Epithelial cell of esophagus (primary cell): ENCODE measurements around the gene FLVCR1.
"Not testable (repeated sequence)": the region's sequence is repeated elsewhere in the genome, so short reads cannot be mapped to it uniquely, and the experiment has no call there.

Experiments
- DNase-seq: peaks from one replicate; pipeline ENCODE4 v3.0.0; 2010; ENCODE audit warnings: low read depth
- H3K4me3 ChIP-seq: 2 replicates; pipeline ENCODE4 v1.5.1; 2011; ENCODE audit warnings: mild to moderate bottlenecking, low read length, control low read depth
- TF ChIP-seq, protein P1 (sequence below): IDR thresholded peaks from 2 replicates; pipeline ENCODE4 v1.5.1; 2011; ENCODE audit warnings: low read depth, mild to moderate bottlenecking, low read length, control low read depth, inconsistent platforms; ENCODE audit not compliant: insufficient read depth; ENCODE audit errors: missing control alignments

Gene FLVCR1

GRCh38 chr1:212908971-212909370, 50.9 kb downstream of the FLVCR1 start:
- no peak for DNase-seq
- TF ChIP-seq, protein P1, sequence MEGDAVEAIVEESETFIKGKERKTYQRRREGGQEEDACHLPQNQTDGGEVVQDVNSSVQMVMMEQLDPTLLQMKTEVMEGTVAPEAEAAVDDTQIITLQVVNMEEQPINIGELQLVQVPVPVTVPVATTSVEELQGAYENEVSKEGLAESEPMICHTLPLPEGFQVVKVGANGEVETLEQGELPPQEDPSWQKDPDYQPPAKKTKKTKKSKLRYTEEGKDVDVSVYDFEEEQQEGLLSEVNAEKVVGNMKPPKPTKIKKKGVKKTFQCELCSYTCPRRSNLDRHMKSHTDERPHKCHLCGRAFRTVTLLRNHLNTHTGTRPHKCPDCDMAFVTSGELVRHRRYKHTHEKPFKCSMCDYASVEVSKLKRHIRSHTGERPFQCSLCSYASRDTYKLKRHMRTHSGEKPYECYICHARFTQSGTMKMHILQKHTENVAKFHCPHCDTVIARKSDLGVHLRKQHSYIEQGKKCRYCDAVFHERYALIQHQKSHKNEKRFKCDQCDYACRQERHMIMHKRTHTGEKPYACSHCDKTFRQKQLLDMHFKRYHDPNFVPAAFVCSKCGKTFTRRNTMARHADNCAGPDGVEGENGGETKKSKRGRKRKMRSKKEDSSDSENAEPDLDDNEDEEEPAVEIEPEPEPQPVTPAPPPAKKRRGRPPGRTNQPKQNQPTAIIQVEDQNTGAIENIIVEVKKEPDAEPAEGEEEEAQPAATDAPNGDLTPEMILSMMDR, result no peak
- H3K4me3 ChIP-seq, result no peak overlapping the region

DNA sequence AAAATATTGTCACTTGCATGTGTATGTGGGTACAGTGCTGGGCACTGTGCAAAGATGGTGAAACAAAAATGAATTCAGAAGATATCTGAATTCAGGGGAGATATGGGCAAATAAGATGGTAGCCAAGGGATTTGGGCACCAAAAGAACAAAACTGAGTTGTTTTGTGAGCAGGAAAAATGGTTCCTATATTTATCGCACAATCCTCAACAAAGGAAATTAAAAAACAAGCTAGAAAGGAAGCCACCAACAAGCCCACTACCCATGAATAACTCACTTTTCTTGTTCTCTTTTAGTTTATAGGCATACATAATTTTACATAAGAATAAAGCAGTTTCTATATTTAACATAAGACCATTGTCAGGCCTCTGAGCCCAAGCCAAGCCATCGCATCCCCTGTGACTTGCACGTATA, 51.6 kb downstream of the FLVCR1 start:
- no peak for DNase-seq
- TF ChIP-seq, protein P1, result no peak
- no peak overlapping the region for H3K4me3 ChIP-seq

DNA sequence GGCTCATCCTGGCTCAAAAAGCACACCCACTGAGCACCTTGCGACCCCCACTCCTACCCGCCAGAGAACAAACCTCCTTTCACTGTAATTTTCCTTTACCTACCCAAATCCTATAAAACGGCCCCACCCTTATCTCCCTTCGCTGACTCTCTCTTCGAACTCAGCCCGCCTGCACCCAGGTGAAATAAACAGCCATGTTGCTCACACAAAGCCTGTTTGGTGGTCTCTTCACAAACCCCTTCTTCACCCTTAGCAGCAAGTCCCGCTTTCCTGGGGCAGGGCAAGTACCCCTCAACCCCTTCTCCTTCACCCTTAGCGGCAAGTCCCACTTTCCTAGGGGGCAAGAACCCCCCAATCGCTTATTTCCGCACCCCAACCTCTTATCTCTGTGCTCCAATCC, 52.1 kb downstream of the FLVCR1 start:
- H3K4me3 ChIP-seq, DNase-seq: not testable (repeated sequence)

DNA sequence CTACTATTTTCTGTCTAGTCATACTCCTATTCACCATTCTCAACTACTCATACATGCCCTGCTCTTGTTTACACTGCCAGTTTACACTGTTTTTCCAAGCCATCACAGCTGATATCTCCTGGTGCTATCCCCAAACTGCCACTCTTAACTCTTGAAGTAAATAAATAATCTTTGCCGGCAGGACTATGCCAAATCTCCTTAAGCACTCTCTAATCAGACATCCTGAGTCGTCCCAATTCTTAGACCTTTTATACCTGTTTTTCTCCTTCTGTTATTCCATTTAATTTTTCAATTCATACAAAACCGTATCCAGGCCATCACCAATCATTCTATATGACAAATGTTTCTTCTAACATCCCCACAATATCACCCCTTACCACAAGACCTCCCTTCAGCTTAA, 55.6 kb downstream of the FLVCR1 start:
- not testable (repeated sequence) for DNase-seq, H3K4me3 ChIP-seq

- not testable (repeated sequence) for DNase-seq
Observed at GRCh38 chr1:212914110-212914509, 56.0 kb downstream of the FLVCR1 start.

GRCh38 chr1:212914789-212915188, 56.7 kb downstream of the FLVCR1 start:
- DNase-seq, result no peak
- no peak overlapping the region for H3K4me3 ChIP-seq
- TF ChIP-seq, protein P1, result no peak

More at GRCh38 chr1:212914110-212914509, 56.0 kb downstream of the FLVCR1 start:
- H3K4me3 ChIP-seq, result not testable (repeated sequence)

GRCh38 chr1:212915245-212916091, 57.4 kb downstream of the FLVCR1 start:
- DNase-seq, result no peak
- no peak overlapping the region for H3K4me3 ChIP-seq
- TF ChIP-seq, protein P1, result no peak

GRCh38 chr1:212916481-212917133, 58.5 kb downstream of the FLVCR1 start:
- TF ChIP-seq, protein P1, result no peak
- DNase-seq, result peak; percentile 54
- H3K4me3 ChIP-seq, result no peak overlapping the region
